ENCODE data around the gene BPI.

DNA sequence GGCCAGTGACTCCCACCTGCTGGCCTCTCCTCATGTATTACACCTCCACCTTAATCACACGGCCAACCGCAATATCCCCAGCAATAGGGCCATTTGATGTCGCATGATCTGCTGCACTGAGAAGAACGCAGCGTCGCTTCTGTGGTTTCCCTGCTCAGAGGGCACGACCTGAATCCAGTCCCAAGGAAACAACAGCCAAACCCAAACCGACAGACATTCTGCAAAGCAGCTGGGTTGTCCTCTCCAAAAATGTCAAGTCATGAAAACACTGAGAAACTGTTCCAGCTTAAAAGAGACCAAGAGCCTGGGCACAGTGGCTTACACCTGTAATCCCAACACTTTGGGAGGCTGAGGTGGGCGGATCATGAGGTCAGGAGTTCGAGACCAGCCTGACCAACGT lies 7.5 kb upstream of the BPI start:
- TF ChIP-seq CTCF (IDR thresholded peaks at IDR 0.05) (no peak), POLR2A (IDR thresholded peaks at IDR 0.05) (no peak)
